Hepatic stellate cell (primary cell): ENCODE results near the gene FLVCR2.
A peak's percentile ranks its signal among the peaks of the same experiment; 100 is the strongest.

Source experiments
- DNase-seq: peaks from one replicate; pipeline ENCODE4 v3.0.0; 2011; ENCODE audit warnings: low spot score

The FLVCR2 gene, protein sequence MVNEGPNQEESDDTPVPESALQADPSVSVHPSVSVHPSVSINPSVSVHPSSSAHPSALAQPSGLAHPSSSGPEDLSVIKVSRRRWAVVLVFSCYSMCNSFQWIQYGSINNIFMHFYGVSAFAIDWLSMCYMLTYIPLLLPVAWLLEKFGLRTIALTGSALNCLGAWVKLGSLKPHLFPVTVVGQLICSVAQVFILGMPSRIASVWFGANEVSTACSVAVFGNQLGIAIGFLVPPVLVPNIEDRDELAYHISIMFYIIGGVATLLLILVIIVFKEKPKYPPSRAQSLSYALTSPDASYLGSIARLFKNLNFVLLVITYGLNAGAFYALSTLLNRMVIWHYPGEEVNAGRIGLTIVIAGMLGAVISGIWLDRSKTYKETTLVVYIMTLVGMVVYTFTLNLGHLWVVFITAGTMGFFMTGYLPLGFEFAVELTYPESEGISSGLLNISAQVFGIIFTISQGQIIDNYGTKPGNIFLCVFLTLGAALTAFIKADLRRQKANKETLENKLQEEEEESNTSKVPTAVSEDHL

DNA sequence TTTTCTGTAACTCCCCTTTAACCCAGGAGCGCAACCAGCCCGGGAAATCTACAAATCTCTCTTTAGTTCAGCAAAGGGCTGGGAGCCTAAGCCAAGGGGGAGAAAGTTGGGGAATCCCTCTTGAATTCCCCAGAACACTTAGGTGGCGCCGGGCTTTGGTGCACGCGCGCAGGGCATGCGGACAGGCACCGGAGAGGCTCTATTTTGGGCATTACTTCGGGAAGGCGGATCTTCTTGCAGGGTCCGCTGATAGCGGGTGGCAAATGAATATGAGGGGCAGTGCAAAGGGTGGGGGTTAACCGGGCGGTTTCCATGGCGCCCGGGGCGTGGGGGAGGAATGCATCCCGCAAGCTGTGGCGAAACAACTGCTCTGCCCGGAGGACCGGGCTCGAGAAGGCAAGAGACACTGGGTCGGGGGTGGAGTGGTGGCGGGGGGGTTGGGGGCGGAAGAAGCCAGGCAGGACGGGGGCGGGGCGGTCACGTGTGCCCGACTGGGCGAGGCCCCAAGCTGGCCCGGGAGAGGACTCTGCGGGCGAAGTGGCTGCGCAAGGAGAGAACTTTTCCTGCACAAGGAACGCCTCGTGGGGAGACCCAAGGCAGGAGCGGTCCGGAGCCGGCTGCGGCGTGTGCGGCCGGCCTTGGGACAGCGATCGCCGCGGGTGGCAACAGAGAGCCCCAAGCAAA lies at the start of gene FLVCR2:
FLVCR2 (plus strand) TSS at position 519 of the 684 bp plus-strand sequence. CDS start 353 bp downstream, outside the sequence.
- DNase-seq, result peak; percentile 78

DNA sequence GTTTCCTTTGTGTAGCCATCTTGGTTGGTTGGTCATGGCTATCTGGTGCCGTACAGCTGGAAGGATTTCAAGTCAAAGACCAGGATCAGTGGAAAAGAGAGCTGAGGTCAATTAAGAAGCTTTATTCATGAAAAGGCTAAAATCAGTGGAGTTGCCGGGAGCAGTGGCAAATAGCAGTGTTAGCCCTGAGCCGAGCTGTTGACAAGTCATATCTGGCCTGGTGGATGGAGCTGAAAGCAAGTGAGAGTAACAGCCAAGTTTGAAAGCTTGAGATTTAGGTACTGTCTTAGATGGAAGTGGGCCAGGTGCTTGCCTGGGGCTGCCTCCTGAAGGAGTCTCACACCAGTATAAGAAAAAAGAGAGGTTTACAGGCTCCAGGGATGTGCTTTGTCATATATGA lies 47.2 kb upstream of the FLVCR2 start:
- no peak for DNase-seq

DNA sequence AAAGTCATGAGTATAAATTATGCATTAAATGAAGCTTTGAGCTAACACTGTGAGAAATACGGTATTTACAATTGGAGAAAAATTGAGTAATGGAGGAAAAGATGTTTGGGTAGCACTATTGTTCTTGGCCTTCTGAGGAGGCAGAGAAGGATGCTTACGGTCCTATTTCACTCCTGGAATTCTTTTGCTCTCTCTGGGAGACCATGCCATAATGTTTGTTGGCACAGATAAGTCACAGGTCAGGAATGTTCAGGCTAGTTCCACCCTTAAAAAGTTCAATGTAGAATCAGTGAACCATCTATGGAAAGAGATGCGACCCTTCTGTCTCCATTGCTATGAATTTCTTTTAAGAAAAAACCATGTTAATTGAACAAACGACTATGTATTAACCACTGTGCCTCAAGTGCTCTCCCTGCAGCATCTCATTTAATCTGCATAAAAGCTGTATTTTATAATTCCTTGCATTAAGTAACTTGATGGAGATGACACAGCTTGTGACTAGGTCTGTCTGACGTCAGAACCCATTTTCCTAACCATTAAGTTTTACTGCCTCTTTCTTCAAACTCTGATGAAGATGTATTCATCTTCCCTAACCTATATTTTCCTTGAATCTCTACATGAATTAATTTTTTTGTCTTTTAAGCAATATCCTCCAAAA lies 46.6 kb upstream of the FLVCR2 start:
- no peak for DNase-seq

DNA sequence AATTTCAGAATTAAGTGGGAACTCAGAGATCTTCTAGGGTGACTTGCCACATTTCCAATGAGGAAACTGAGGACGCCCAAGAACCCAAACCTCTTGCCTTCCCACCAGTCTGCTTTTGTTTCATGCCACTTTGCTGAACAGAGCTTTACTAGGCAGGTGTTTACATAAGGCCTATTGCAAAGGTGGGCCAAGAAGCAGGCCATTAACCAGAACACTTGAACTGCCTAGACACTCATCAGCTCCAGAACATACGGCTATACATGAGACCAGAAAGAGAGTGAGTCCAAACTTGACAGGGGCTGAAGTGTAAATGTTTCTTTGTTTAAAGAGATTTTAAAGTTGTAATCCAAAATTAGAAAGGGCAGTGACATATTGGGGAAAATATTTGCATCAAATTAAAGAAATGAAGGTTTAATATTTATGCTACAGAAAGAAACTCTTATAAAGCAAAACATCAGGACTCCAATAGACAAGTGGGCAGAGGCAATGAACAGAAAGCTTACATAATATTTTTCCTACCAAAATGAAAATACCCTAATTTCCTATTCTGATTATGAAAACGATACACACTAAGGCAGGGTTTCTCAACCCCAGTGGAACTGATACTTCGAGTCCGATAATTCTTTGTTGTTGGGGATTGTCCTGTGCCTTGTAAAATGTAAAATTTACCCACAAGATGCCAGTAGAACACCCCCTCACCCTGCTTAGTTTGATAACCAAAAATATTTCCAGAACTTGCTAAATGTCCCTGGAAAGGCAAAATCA lies 44.4 kb upstream of the FLVCR2 start:
- no peak for DNase-seq

DNA sequence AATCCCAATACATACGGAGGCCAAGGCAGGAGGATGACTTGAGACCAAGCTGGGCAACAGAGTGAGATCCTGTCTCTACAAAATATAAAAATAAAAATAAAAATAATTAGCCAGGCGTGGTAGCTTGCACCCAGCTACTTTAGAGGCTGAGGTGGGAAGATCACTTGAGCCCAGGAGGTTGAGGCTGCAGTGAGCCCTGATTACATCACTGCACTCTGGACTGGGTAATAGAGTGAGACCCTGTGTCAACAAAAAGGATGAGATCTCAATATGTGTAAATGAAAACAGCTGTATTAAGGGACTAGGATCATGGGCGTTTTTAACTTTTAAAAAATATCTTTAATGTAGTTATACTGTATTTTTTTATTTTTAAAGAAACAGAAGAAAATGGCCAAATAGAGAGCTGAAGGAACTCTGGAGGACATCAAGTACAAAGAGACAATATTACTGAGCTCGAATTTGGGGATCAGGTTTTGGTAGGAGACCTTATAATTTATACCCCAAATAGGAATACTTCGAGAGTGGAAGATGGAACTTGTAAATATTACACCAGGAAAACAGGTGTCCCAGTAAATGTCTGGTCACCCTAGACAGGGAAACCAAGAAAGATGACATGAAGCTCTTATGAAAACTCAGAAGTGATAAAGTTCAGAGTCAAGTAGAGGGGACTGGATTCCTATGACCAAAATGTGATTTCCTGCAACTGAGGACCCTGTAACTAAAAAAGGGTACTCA lies 43.1 kb upstream of the FLVCR2 start:
- DNase-seq, result no peak

DNA sequence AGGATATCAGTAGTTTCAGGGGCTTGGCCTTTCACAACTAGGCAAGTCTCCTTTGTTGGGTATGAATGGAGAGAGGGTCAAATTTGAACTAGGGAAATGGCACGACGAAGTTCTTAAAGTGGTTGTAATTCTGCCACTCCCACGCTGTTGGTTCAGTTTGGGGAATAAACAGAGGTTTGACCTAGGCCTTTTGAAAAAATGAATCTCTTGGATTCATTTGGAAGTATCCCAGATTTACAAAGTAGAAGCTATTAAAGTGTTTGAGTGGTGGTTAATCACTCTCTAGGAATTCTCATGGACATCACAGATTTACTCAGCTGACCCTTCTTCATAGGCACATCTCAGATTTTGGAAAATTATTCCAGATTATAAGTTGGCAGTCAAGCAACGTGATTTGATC lies 41.3 kb upstream of the FLVCR2 start:
- no peak for DNase-seq

DNA sequence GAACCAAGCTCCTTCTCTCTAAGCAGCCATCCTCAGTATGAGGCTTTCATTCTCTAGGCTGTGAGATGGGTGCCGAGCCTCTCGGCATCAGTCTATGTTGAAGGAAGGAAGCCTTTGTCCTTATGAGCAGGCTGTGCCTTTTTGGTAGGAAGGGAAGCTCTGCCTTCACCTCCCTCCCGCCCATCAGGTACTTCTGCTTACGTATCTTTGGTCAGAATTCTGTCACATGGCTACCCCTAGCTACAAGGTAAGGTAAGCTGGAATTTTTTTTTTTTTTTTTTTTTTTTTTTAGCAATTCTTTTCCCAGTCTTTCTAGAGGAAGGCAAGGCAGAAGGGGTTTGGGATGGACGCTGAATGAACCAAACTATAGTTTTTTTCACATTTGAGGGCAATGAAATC lies 39.3 kb upstream of the FLVCR2 start:
- DNase-seq, result no peak

DNA sequence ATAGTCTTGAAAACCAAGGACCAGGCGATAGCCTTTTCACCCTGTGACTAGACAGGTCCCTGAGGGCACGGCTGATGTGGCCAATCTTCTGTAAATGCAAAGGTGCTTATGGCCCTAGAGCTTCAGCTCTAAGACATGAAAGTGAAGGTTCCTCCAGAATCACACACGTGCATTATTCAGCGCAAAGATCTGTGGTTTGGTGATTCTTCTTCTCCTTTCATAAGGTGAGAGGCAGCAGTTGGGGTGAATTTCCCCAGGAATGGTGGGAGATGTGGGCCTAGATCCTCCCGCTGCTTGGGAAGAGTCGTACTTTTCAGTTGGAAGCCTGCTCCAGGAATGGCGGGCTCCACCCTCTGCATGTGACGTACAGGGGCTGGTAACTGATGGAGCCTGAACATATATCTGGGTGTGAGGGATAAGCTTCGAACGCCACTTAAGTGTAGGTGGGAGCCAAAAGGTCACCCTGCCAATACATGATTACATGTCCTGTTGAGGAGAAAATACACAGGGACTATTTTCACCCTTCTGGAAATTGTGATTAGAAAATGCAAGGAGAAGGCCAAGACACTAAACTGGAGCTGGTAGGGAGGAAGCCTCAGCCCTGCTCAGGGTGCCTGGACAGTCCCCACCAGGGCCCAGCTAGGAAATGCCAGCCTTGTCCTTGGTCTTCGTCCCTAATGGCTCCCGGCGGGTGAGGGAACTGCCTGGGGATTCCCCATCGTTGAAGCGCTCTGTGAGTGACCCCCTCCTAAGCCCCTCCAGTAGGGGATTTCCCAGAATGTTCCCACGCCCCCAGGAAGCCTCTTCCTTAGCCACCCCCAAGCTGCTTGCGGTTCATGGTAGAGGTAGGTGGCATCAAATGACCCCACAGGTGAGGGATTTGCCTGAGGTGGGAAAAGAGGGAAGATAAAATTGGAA lies 38.6 kb upstream of the FLVCR2 start:
- DNase-seq, result no peak

DNA sequence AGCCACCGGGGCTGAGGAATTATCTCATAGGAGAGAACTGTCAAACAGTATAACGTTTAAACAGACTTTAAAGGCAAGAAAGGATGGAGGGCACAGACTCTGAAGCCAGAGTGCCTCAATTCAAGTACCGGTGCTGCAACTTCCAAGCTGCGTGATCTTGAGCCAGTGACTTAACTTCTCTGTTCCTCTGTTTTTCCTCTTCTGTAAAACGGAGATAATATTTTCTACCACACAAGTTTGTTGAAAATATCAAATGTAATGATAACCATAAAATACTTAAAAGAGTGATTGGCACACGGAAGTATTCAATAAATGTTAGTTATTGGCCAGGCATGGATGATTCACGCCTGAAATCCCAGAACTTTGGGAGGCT lies 38.0 kb upstream of the FLVCR2 start:
- no peak for DNase-seq

DNA sequence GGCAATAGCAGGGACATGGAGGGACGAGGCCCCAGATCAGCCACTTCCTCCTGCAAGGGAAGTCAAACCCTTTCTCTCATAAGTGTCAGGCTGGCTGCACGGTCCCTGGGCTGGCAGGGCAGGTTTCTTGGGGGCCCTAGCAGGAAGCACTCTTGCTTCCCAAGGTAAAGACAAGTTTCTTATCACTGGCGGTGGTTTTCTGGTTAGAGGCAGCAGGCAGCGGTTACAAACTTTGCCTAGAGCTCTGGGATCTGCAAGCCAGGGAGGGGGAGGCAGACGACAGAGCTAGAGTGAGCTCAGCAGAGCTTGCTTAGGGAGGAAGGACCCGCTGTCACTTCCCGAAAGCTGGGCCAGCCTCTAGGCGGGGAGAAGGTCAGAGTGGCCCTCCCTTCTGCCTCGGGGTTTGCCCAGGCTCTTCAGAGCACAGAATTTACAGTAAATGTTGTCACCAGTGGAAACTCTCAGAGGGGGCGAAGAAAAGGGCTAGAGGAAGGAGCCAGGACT lies 35.8 kb upstream of the FLVCR2 start:
- DNase-seq, result peak; percentile 43

DNA sequence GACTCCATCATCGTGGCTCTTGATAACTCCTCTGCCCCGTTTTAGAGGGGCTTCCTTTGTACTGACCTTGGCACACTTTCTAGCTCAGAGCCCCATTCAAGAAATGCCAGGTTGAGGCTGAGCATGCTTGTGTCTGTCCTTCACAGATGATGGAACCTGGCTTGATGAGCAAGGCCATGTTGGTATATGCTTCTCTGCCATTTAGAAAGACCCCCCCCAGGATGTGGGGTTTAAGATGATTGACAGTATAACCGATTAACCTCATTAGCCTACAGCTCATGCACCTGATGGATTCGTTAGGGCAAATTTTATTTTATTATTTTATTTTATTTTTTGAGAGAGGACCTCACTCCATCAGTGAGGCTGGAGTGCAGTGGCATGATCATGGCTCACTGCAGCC lies 35.2 kb upstream of the FLVCR2 start:
- no peak for DNase-seq

DNA sequence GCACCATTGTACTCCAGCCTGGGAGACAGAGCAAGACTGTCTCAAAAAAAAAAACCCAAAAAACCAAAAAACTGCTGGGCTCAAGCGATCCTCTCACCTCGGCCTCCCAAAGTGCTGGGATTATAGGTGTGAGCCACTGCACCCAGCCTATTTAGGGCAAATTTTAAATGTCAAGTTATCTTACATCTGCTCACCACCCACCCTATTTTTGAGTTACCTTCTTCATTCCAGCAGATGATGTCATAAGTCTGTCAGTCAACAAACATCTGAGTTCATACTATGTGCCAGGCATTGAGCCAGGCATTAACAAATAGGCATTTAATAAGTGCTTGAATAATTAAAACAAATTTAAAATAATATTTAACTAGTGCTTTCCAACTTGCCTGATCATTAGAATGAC lies 34.6 kb upstream of the FLVCR2 start:
- DNase-seq, result no peak

DNA sequence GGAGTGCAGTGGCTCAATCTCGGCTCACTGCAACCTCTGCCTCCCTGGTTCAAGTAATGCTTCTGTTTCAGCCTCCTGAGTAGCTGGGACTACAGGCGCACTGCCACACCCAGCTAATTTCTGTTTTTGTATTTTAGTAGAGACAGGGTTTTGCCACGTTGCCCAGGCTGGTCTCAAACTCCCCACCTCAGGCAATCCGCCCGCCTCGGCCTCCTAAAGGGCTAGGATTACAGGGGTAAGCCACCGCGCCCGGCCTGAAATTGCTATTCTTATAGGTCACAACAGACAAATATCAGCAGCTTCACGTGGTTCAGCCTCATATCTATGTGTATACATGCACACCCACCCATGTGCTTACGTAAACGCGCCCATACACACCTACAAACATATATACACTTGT lies 32.5 kb upstream of the FLVCR2 start:
- no peak for DNase-seq

DNA sequence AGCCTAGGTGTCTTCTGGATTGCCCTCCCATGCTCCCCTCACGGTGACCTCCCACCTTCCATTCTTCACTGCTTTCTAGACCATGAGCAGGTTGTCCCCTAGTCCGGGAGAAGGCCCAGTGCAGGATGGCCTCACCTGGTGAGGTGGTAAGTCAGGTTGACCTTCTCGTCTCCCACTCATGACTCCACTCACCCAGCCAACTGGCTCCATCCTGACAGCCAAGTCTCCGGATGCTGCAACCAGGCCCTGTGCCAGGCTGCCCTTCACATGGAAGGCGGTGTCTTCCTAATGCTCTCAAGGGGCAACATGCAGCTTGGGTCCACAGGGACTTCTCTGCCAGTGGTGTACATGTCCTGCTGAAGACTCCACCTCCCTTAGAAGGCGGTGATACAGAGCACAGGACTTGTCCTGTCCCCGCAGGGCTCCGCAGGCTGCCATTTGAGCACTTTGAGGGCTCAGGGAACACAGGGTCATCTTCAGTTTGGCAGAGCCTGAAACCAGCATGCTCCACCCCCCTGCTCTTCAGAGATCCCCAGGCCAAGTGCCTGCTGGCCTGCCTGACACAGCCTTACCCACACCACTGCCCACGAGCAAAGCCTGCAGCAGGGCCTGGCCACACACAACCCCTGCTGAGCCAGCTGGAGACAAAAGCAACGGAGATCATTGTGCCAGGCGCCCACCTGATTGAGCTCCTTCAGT lies 30.7 kb upstream of the FLVCR2 start:
- no peak for DNase-seq

DNA sequence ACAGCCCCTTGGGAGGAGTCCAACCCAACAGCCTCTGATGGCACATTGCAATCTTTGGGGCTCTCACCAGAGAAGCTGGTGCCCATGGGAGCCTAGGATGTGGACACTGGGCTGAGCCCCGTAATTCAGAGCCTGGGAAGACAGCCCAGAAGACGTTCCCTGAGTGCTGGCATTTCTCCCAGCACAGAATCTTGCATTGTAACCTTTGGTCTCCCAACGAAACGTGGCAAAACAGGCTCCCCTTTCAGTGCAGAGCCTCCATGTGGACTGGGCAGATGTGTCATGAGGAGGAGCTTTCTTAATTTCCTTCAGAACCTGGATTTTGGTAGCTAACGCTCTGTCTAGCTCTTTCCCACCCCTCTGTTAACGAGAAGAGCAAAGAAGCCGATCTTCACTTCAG lies 29.9 kb upstream of the FLVCR2 start:
- DNase-seq, result no peak

DNA sequence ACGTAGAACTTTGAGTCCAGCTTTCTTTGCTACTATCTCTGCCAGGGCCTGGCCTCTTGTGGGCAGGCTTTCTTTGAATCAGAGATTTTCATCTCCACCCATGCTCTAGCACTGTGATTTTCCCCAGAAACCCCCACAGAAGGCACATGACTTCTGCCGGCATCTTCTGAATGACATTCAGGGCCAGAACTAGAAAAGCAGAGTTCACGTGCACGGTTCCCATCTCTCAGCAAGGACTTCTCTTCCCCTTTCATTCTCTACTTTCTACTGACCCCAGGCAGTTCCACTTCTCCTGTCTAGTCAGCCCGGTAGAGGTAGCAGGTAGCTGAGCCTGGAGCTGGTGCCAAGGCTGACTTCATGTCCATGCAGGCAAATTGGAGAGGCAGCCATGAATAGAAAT lies 29.3 kb upstream of the FLVCR2 start:
- DNase-seq, result no peak

DNA sequence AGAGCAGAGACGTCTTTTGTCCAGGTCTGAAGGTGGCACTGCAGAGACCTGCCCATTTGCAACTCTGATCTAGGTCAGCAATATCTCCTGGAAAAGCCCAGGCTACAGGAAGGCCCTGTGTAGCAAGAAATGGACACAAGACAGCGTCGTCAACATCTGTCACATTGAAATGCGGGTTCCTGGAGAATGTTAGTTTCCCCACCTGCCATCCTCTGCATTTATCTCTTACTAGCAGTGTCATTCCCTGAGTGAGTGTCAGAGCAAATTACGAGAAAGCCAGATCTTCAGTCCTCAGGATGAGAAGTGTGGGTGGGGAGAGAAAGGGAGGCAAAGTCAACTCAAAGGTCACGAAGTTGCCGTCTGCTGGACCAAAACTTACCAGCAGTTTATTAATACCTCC lies 27.4 kb upstream of the FLVCR2 start:
- DNase-seq, result no peak

DNA sequence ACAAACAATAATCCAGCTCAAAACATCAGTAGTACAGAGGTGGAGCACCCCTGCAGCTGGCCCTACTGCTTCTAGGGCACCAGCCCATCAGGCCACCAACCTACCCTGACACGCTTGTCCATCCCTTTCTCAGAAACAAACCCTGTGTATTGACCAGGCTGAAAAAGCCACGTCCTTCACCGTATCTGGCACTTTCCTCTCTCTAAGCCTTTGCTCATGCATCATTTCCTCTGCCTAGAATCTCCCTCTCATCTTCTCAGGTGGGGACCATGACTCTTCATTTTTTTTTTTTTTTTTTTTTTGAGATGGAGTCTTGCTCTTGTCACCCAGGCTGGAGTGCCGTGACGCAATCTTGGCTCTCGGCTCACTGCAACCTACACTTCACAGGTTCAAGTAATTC lies 25.3 kb upstream of the FLVCR2 start:
- no peak for DNase-seq

DNA sequence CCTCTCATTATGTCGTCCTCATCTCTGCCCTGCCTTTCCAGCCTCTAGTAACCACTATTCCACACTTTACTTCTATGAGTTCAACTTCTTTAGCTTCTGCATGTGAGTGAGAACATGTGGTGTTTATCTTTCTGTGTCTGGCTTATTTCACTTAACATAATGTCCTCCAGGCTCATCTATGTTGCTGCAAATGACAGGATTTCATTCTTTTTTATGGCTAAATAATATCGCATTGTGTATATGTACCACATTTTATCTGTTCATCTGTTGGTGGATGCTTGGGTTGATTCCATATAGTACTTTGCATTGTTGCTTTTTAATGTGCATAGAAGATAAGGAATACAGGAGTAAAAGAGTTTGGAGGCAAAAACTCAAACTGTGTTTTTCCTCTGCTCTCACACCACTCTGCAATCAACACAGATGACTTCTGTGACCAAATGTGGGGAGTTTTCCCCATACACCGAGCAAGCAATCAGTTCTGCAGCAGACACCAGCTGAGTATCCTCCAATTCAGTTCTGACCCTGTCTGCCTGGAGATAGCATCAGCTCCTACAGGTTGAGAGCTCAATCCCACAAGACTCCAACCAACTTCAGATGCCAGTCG lies 24.6 kb upstream of the FLVCR2 start:
- DNase-seq, result no peak
